PC-3 (cell line): ENCODE measurements around the gene ABCG5.

Experiments used
- EZH2 ChIP-seq: fragments of 300-600 bp; sonication (generic); IDR thresholded peaks from one replicate; pipeline ENCODE4 v1.6.1; 2017; ENCODE audit warnings: antibody characterized with exemption, mild to moderate bottlenecking, low read length; ENCODE audit not compliant: unreplicated experiment
- EZH2phosphoT487 ChIP-seq: fragments of 300-600 bp; sonication (generic); IDR thresholded peaks from 2 replicates; pipeline ENCODE4 v1.6.1; 2018; ENCODE audit warnings: mild to moderate bottlenecking, antibody characterized with exemption, low read length, borderline replicate concordance
- TF ChIP-seq, protein P1 (sequence below): fragments of 300-600 bp; sonication (generic); conservative IDR thresholded peaks from 2 replicates; pipeline ENCODE4 v1.5.1; 2017; ENCODE audit warnings: antibody characterized with exemption, low read depth, mild to moderate bottlenecking, low read length

DNA sequence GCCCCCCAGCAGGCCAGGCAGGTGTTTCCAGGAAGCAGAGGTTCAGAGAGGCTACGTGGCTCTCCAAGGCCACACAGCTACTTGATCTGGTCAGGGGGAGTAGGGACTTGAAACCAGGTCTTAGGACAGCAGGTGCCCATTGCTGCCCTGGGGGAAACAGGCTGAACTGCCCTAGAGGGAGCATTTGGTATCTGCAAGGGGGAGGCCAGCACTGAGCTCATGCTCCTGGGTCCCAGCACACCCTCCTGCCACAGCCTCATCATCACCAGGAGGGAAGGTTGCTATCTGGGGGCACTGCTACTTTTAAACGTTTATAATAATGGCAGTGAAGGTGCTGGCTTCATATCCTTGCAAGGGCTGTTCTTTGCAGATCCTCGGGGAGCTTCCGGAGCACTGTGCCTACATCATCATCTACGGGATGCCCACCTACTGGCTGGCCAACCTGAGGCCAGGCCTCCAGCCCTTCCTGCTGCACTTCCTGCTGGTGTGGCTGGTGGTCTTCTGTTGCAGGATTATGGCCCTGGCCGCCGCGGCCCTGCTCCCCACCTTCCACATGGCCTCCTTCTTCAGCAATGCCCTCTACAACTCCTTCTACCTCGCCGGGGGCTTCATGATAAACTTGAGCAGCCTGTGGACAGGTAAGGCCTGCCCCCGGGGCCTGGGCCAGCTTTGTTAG lies 36.3 kb upstream of the ABCG5 start:
- TF ChIP-seq, protein P1, sequence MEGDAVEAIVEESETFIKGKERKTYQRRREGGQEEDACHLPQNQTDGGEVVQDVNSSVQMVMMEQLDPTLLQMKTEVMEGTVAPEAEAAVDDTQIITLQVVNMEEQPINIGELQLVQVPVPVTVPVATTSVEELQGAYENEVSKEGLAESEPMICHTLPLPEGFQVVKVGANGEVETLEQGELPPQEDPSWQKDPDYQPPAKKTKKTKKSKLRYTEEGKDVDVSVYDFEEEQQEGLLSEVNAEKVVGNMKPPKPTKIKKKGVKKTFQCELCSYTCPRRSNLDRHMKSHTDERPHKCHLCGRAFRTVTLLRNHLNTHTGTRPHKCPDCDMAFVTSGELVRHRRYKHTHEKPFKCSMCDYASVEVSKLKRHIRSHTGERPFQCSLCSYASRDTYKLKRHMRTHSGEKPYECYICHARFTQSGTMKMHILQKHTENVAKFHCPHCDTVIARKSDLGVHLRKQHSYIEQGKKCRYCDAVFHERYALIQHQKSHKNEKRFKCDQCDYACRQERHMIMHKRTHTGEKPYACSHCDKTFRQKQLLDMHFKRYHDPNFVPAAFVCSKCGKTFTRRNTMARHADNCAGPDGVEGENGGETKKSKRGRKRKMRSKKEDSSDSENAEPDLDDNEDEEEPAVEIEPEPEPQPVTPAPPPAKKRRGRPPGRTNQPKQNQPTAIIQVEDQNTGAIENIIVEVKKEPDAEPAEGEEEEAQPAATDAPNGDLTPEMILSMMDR = no peak
- TF ChIP-seq EZH2phosphoT487 (no peak), EZH2 (no peak)
